Trophoblast cell (in vitro differentiated cells and primary cell): ENCODE measurements around the gene DDX11. TPM values are rescaled to one million over a fixed set of nuclear protein-coding genes. Genes with fewer than 3 reads are reported as not detected.
A peak's percentile ranks its signal among the peaks of the same experiment; 100 is the strongest.
"Not testable (repeated sequence)": the region's sequence is repeated elsewhere in the genome, so short reads cannot be mapped to it uniquely, and the experiment has no call there.

Experiments used
- DNase-seq, 2 donors: peaks; one replicate each; pipeline ENCODE4 v3.0.0-alpha.2; 2016
- H2AFZ ChIP-seq: 2 replicates; pipeline ENCODE4 v1.6.1; 2013; ENCODE audit warnings: low read length, moderate library complexity, mild to moderate bottlenecking; ENCODE audit not compliant: insufficient read depth, poor library complexity
- H2AK5ac ChIP-seq: 2 replicates; pipeline ENCODE4 v1.6.1; 2013; ENCODE audit warnings: mild to moderate bottlenecking, low read length
- H2BK120ac ChIP-seq: 2 replicates; pipeline ENCODE4 v1.6.1; 2013; ENCODE audit warnings: low read length, mild to moderate bottlenecking, moderate library complexity; ENCODE audit not compliant: insufficient read depth, poor library complexity
- H2BK12ac ChIP-seq: 2 replicates; pipeline ENCODE4 v1.6.1; 2013; ENCODE audit warnings: mild to moderate bottlenecking, low read length, moderate library complexity
- H2BK5ac ChIP-seq: 2 replicates; pipeline ENCODE4 v1.6.1; 2013; ENCODE audit warnings: low read length, low read depth, moderate library complexity, mild to moderate bottlenecking; ENCODE audit not compliant: poor library complexity
- H3K14ac ChIP-seq: 2 replicates; pipeline ENCODE4 v1.6.1; 2013; ENCODE audit warnings: mild to moderate bottlenecking, low read length
- H3K18ac ChIP-seq: 2 replicates; pipeline ENCODE4 v1.6.1; 2013; ENCODE audit warnings: mild to moderate bottlenecking, low read length
- H3K23ac ChIP-seq: 2 replicates; pipeline ENCODE4 v1.6.1; 2013; ENCODE audit warnings: low read length
- H3K27ac ChIP-seq: 2 replicates; pipeline ENCODE4 v1.5.1; 2013; ENCODE audit warnings: low read depth, mild to moderate bottlenecking, inconsistent platforms, low read length, moderate library complexity
- H3K27me3 ChIP-seq: 2 replicates; pipeline ENCODE4 v1.6.1; 2013; ENCODE audit warnings: inconsistent platforms, mild to moderate bottlenecking, low read length, moderate library complexity; ENCODE audit not compliant: insufficient read depth
- H3K36me3 ChIP-seq, 2 experiments: 1 replicate in 1 of 2; 2 replicates in 1 of 2; pipeline ENCODE4 v1.6.1; 2013; ENCODE audit warnings: low read length in 2 of 2, mild to moderate bottlenecking in 2 of 2, moderate library complexity in 1 of 2; ENCODE audit not compliant: insufficient read depth in 2 of 2, control insufficient read depth in 1 of 2
- H3K4ac ChIP-seq: 2 replicates; pipeline ENCODE4 v1.6.1; 2013; ENCODE audit warnings: low read depth, mild to moderate bottlenecking, low read length, moderate library complexity
- H3K4me1 ChIP-seq, 2 experiments: 1 replicate in 1 of 2; 2 replicates in 1 of 2; pipeline ENCODE4 v1.6.1; 2013; ENCODE audit warnings: low read length in 2 of 2, mild to moderate bottlenecking in 2 of 2, moderate library complexity in 1 of 2; ENCODE audit not compliant: insufficient read depth in 2 of 2, control insufficient read depth in 1 of 2
- H3K4me2 ChIP-seq: 2 replicates; pipeline ENCODE4 v1.6.1; 2013; ENCODE audit warnings: inconsistent platforms, mild to moderate bottlenecking, low read length, moderate library complexity
- H3K4me3 ChIP-seq: 2 replicates; pipeline ENCODE4 v1.5.1; 2013; ENCODE audit warnings: mild to moderate bottlenecking, low read depth, low read length, inconsistent platforms
- H3K79me1 ChIP-seq: one replicate; pipeline ENCODE4 v1.6.1; 2013; ENCODE audit warnings: low read length
- H3K79me2 ChIP-seq: 2 replicates; pipeline ENCODE4 v1.6.1; 2013; ENCODE audit warnings: low read length, mild to moderate bottlenecking; ENCODE audit not compliant: control insufficient read depth, insufficient read depth, poor library complexity
- H3K9ac ChIP-seq: 2 replicates; pipeline ENCODE4 v1.6.1; 2013; ENCODE audit warnings: mild to moderate bottlenecking, low read length
- H3K9me3 ChIP-seq: 2 replicates; pipeline ENCODE4 v1.6.1; 2013; ENCODE audit warnings: low read depth, mild to moderate bottlenecking, control low read depth, inconsistent platforms, low read length; ENCODE audit not compliant: insufficient read depth
- H4K12ac ChIP-seq: 2 replicates; pipeline ENCODE4 v1.6.1; 2013; ENCODE audit warnings: low read depth, mild to moderate bottlenecking, low read length, moderate library complexity
- H4K8ac ChIP-seq: 2 replicates; pipeline ENCODE4 v1.6.1; 2013; ENCODE audit warnings: low read depth, mild to moderate bottlenecking, low read length, moderate library complexity
- H4K91ac ChIP-seq: one replicate; pipeline ENCODE4 v1.6.1; 2013; ENCODE audit warnings: low read depth, mild to moderate bottlenecking, low read length, moderate library complexity
- WGBS: extraction: QIAGEN DNeasy Blood & Tissue Kit; methylation state at CpG from one replicate; pipeline ENCODE4 v1.1.7; 2013; ENCODE audit warnings: missing lambda C conversion rate; ENCODE audit not compliant: insufficient read length, insufficient coverage; ENCODE audit errors: extremely low coverage; 5-methylcytosine and 5-hydroxymethylcytosine counted together
- polyA plus RNA-seq: library from polyadenylated mRNA; stranded (reverse); fragments of 200-250 nt; gene quantifications from 2 replicates; pipeline ENCODE4 v1.2.3, GENCODE V29; 2013

The DDX11 gene
- polyA plus RNA-seq, result 15.4 and 16.0 TPM in 2 replicates

DNA sequence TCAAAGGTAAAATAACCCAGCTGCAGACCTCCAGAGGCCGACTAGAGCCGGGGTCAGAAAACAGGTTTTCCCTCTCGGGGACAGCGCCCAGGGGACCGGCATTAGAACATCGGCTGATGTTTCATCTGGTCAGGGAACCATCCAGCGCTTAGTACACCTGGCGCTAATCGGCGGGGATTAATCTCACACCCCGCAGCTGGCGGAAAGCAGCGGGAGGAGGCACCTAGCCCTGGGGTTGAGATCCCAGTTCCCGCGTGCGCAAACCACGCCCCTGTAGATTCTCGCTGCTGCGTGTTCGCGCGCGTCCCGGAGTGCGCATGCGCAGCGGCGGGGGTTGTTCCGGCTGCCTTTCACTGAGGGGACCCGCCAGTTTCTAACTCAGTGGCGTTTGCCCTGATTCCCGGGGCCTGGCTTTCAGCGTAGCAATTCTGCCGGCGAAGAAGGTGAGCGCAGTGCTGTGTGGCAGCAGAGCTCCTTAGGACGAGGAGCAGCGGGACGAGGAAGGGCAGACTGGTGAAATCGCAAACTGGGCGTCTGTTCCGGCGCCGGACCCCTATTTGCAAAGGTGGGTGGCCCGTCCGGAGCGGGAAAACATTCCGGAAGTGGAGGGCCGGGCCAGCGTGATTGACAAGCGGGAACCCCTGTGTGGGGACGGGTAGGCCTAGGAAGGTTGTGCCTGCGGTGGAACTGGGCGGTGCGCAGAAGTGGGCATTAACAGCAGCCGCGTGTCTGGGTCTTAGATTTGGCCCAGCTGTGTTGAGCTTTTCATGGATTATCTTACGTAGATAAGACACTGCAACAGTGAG lies at the start of gene DDX11:
Gene DDX11 (plus strand): TSS at position 334 of the 806 bp plus-strand sequence. CDS start 4,534 bp downstream, outside the sequence.
- not testable (repeated sequence) for H3K23ac ChIP-seq, H3K36me3 ChIP-seq, H2AK5ac ChIP-seq, H2BK120ac ChIP-seq, H2BK12ac ChIP-seq, H3K79me2 ChIP-seq, H3K18ac ChIP-seq, H3K79me1 ChIP-seq, H3K4me1 ChIP-seq, H3K27me3 ChIP-seq, H3K9me3 ChIP-seq
- H4K8ac ChIP-seq, result peak within 1 kb of the TSS; percentile 86
- H4K12ac ChIP-seq, result peak within 1 kb of the TSS; percentile 48
- H2BK5ac ChIP-seq, result peak within 1 kb of the TSS; percentile 47
- no CpG with 5 or more reads among the region's 58 CpGs for WGBS
- peak within 1 kb of the TSS; percentile 66 for H3K27ac ChIP-seq
- peak within 1 kb of the TSS; percentile 71 for H3K14ac ChIP-seq
- H4K91ac ChIP-seq, result peak within 1 kb of the TSS; percentile 63
- peak; percentile 87 to 88 for DNase-seq
- peak within 1 kb of the TSS; percentile 67 for H2AFZ ChIP-seq
- H3K4me3 ChIP-seq, result peak within 1 kb of the TSS; percentile 79
- peak within 1 kb of the TSS; percentile 50 for H3K4ac ChIP-seq
- H3K4me2 ChIP-seq, result peak within 1 kb of the TSS; percentile 92
- H3K9ac ChIP-seq, result peak within 1 kb of the TSS; percentile 80

DNA sequence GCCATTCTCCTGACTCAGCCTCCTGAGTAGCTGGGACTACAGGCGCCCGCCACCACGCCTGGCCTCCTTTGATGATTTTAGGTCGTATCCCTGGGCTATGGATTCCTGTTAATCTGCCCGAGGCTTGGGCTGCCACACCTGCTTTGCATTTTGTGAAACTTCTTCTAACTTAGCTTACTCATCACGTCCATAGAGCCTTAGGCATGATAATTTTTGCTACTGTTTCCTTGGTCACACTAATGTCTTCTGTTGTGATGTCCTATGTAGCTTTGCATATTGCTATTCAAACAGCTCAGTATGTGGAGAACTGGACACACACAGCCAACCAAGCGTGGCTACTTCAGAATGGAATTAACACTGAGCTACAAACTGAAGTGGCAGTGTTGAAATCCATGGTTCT lies 47.5 kb upstream of the DDX11 start:
- no peaks in the 10 kb centered on the region for H3K79me1 ChIP-seq
- H3K9ac ChIP-seq, result no peak overlapping the region
- H3K79me2 ChIP-seq, result no peaks in the 10 kb centered on the region
- no peak overlapping the region for H2AK5ac ChIP-seq
- H4K12ac ChIP-seq, result no peak overlapping the region
- no peak overlapping the region for H2BK5ac ChIP-seq
- no peaks in the 10 kb centered on the region for H3K4me1 ChIP-seq
- no peak overlapping the region for H3K4me2 ChIP-seq
- no peaks in the 10 kb centered on the region for H3K9me3 ChIP-seq
- no peaks in the 10 kb centered on the region for H3K27me3 ChIP-seq
- no CpG with 5 or more reads among the region's 7 CpGs for WGBS
- no peak overlapping the region for H4K91ac ChIP-seq
- H3K18ac ChIP-seq, result no peak overlapping the region
- H4K8ac ChIP-seq, result no peak overlapping the region
- no peak overlapping the region for H3K27ac ChIP-seq
- H2BK12ac ChIP-seq, result no peak overlapping the region
- H3K23ac ChIP-seq, result no peak overlapping the region
- DNase-seq, result peak; percentile 95 to 97
- no peak overlapping the region for H3K4ac ChIP-seq
- no peak overlapping the region for H3K4me3 ChIP-seq
- no peak overlapping the region for H3K14ac ChIP-seq
- no peak overlapping the region for H2AFZ ChIP-seq
- H2BK120ac ChIP-seq, result no peak overlapping the region
- H3K36me3 ChIP-seq, result no peaks in the 10 kb centered on the region

DNA sequence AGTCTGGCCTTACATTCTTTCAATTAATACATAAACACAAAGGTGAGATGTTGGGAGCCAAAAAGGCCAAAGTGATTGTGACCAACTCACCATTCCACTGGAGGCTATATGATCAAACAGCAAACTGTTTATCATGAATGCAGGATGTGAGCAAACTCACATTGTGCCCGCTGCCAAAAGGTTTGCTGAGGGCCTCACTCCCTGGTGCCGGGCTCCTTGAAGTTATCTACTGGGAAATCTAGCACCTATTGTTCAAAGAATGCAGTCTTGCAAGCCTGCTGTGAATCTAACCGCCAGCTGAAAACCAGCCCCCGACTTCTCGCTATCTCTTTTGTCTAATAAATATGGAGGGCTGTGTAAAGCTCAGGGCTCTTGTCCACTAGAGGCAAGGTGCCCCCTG lies 46.7 kb upstream of the DDX11 start:
- not testable (repeated sequence) for H4K8ac ChIP-seq, H3K27me3 ChIP-seq, H3K79me1 ChIP-seq, H3K36me3 ChIP-seq, H3K18ac ChIP-seq, H4K12ac ChIP-seq, H3K4me3 ChIP-seq, H3K27ac ChIP-seq, H2BK5ac ChIP-seq, H3K9me3 ChIP-seq, H3K4me1 ChIP-seq, H2BK12ac ChIP-seq, H3K9ac ChIP-seq, H4K91ac ChIP-seq, H3K23ac ChIP-seq, H2AK5ac ChIP-seq, H3K79me2 ChIP-seq, H2BK120ac ChIP-seq, H3K4ac ChIP-seq, H3K4me2 ChIP-seq, H3K14ac ChIP-seq, H2AFZ ChIP-seq
- DNase-seq, result peak; percentile 82 to 84
- WGBS, result no CpG with 5 or more reads among the region's 5 CpGs

DNA sequence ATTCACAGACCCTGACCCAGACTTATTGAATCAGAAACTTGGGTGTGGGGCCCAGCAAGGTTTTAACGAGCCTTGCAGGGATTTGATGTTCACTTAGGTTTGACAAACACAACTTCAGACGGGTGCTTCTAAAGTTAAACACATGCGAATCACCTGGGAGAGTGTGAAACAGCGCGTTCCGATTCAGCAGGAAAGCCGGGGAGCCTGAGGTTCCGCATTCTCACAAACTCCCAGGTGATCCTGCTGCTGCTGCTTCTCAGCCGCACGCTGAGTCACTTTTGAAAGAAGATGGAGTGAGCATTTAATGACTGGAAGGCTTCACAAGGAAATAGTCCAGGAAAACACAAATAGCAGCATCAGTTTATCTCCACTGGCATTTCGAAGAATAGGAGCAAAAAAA lies 44.2 kb upstream of the DDX11 start:
- H4K8ac ChIP-seq, result no peak overlapping the region
- H3K4me3 ChIP-seq, result no peak overlapping the region
- H4K12ac ChIP-seq, result no peak overlapping the region
- no peak overlapping the region for H3K14ac ChIP-seq
- H3K4me2 ChIP-seq, result no peak overlapping the region
- H3K18ac ChIP-seq, result no peak overlapping the region
- no peak overlapping the region for H3K9ac ChIP-seq
- H3K27ac ChIP-seq, result no peak overlapping the region
- no peak overlapping the region for H2BK120ac ChIP-seq
- WGBS, result no CpG with 5 or more reads among the region's 11 CpGs
- H3K23ac ChIP-seq, result no peak overlapping the region
- no peaks in the 10 kb centered on the region for H3K4me1 ChIP-seq
- no peak overlapping the region for H2AFZ ChIP-seq
- H3K27me3 ChIP-seq, result no peaks in the 10 kb centered on the region
- no peak overlapping the region for H2BK12ac ChIP-seq
- no peaks in the 10 kb centered on the region for H3K9me3 ChIP-seq
- H3K79me1 ChIP-seq, result no peaks in the 10 kb centered on the region
- DNase-seq, result peak in 1 of 2 donors; percentile 30
- H2AK5ac ChIP-seq, result no peak overlapping the region
- no peak overlapping the region for H3K4ac ChIP-seq
- H3K36me3 ChIP-seq, result no peaks in the 10 kb centered on the region
- H2BK5ac ChIP-seq, result no peak overlapping the region
- no peaks in the 10 kb centered on the region for H3K79me2 ChIP-seq
- no peak overlapping the region for H4K91ac ChIP-seq
